ENCODE measurements around the gene PRPH. TPM values are rescaled to one million over a fixed set of nuclear protein-coding genes. Genes with fewer than 3 reads are reported as not detected.

The PRPH gene
- total RNA-seq, 1 donor from 2014 or later: 0.70 TPM

DNA sequence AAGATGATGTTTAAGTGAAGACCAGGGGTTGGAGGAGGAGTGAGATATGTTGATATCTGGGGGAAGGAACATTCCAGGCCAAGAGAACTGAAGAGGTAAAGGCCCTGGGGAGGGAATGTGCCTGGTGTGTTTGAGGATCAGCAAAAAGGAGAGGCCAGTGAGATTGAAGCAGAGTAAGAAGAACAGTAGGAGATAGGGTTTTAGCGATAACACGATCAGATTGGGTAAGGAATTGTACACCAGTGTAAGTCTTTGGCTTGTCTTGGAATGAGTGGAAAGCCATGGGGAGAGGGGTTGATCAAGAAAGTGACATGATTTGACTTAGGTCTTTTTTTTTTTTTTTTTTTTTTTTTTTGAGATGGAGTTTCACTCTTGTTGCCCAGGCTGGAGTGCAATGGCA is 32.9 kb downstream of the PRPH start:
- TF ChIP-seq, protein P1, sequence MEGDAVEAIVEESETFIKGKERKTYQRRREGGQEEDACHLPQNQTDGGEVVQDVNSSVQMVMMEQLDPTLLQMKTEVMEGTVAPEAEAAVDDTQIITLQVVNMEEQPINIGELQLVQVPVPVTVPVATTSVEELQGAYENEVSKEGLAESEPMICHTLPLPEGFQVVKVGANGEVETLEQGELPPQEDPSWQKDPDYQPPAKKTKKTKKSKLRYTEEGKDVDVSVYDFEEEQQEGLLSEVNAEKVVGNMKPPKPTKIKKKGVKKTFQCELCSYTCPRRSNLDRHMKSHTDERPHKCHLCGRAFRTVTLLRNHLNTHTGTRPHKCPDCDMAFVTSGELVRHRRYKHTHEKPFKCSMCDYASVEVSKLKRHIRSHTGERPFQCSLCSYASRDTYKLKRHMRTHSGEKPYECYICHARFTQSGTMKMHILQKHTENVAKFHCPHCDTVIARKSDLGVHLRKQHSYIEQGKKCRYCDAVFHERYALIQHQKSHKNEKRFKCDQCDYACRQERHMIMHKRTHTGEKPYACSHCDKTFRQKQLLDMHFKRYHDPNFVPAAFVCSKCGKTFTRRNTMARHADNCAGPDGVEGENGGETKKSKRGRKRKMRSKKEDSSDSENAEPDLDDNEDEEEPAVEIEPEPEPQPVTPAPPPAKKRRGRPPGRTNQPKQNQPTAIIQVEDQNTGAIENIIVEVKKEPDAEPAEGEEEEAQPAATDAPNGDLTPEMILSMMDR (conservative IDR thresholded peaks at IDR 0.05): no peak
- Mint-ChIP-seq H3K4me1 (peaks cover 26% of the 10 kb centered on the region), H3K27ac (ENCODE audit: unreplicated experiment) (no peak overlapping the region), H3K27me3 (ENCODE audit: low read depth) (peaks cover 5% of the 10 kb centered on the region), H3K9me3 (no peaks in the 10 kb centered on the region), H3K4me3 (peak overlapping the region; percentile 17), H3K36me3 (ENCODE audit: low read depth) (peaks cover 5% of the 10 kb centered on the region)
- DNase-seq (ENCODE audit: low read depth, low spot score): no peak

DNA sequence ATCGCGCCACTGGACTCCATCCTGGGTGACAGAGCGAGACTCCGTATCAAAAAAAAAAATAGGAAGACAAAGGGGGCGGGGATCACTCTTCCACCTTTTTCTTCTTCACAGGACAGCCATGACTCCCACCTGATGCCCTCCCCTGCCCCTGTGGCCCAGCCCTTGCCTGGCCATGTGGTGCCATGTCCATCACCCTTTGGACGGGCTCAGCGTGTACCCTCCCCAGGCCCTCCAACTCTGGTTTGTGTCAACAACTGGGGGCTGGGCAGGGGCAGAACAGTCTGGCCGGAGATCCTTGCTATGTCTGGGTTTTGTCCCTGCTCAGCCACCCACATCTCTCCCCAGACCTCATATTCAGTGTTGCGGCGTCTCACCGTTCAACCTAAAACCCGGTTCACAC is 33.9 kb downstream of the PRPH start:
- H3K27ac Mint-ChIP-seq (ENCODE audit: unreplicated experiment): no peak overlapping the region
- peaks cover 16% of the 10 kb centered on the region for H3K4me1 Mint-ChIP-seq
- peaks cover 3% of the 10 kb centered on the region for H3K36me3 Mint-ChIP-seq (ENCODE audit: low read depth)
- no peaks in the 10 kb centered on the region for H3K9me3 Mint-ChIP-seq
- peaks cover 5% of the 10 kb centered on the region for H3K27me3 Mint-ChIP-seq (ENCODE audit: low read depth)
- no peak for DNase-seq (ENCODE audit: low read depth, low spot score)
- TF ChIP-seq, protein P1 (conservative IDR thresholded peaks at IDR 0.05): no peak
- H3K4me3 Mint-ChIP-seq: no peak overlapping the region

DNA sequence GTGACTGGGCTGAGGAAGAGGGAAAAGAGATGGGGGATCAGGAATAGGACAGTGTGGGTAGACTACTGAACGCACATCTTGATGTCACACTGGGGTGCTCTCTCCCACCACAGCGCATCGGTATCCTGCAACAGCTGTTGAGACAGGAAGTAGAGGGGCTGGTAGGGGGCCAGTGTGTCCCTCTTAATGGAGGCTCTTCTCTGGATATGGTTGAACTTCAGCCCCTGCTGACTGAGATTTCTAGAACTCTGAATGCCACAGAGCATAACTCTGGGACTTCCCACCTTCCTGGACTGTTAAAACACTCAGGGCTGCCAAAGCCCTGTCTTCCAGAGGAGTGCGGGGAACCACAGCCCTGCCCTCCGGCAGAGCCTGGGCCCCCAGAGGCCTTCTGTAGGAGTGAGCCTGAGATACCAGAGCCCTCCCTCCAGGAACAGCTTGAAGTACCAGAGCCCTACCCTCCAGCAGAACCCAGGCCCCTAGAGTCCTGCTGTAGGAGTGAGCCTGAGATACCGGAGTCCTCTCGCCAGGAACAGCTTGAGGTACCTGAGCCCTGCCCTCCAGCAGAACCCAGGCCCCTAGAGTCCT is 35.2 kb downstream of the PRPH start:
- TF ChIP-seq, protein P1 (conservative IDR thresholded peaks at IDR 0.05): no peak
- peaks cover 11% of the 10 kb centered on the region for H3K4me1 Mint-ChIP-seq
- H3K27ac Mint-ChIP-seq (ENCODE audit: unreplicated experiment): no peak overlapping the region
- peaks cover 14% of the 10 kb centered on the region for H3K27me3 Mint-ChIP-seq (ENCODE audit: low read depth)
- H3K4me3 Mint-ChIP-seq: peak overlapping the region; percentile 15
- peaks cover 3% of the 10 kb centered on the region for H3K36me3 Mint-ChIP-seq (ENCODE audit: low read depth)
- no peak for DNase-seq (ENCODE audit: low read depth, low spot score)
- no peaks in the 10 kb centered on the region for H3K9me3 Mint-ChIP-seq

DNA sequence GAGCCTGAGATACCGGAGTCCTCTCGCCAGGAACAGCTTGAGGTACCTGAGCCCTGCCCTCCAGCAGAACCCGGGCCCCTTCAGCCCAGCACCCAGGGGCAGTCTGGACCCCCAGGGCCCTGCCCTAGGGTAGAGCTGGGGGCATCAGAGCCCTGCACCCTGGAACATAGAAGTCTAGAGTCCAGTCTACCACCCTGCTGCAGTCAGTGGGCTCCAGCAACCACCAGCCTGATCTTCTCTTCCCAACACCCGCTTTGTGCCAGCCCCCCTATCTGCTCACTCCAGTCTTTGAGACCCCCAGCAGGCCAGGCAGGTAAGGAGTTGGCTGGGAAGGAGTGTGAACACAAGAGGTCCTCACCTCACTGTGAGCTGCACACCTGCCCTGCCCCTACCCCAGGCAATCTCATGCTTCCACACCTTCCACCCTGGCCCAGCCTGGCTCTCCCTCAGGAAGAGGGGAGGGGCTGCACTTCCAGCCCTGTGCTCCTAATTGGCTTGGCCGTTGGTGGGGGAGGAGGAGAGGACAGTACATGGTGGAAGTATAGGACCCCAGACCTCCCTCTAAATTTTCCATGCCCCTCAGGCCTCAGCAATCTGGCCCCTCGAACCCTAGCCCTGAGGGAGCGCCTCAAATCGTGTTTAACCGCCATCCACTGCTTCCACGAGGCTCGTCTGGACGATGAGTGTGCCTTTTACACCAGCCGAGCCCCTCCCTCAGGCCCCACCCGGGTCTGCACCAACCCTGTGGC is 35.9 kb downstream of the PRPH start:
- Mint-ChIP-seq H3K36me3 (ENCODE audit: low read depth) (peaks cover 3% of the 10 kb centered on the region), H3K27ac (ENCODE audit: unreplicated experiment) (no peak overlapping the region), H3K4me1 (peaks cover 11% of the 10 kb centered on the region), H3K4me3 (no peak overlapping the region), H3K27me3 (ENCODE audit: low read depth) (peaks cover 21% of the 10 kb centered on the region), H3K9me3 (no peaks in the 10 kb centered on the region)
- TF ChIP-seq, protein P1 (conservative IDR thresholded peaks at IDR 0.05): no peak
- DNase-seq (ENCODE audit: low read depth, low spot score): no peak

DNA sequence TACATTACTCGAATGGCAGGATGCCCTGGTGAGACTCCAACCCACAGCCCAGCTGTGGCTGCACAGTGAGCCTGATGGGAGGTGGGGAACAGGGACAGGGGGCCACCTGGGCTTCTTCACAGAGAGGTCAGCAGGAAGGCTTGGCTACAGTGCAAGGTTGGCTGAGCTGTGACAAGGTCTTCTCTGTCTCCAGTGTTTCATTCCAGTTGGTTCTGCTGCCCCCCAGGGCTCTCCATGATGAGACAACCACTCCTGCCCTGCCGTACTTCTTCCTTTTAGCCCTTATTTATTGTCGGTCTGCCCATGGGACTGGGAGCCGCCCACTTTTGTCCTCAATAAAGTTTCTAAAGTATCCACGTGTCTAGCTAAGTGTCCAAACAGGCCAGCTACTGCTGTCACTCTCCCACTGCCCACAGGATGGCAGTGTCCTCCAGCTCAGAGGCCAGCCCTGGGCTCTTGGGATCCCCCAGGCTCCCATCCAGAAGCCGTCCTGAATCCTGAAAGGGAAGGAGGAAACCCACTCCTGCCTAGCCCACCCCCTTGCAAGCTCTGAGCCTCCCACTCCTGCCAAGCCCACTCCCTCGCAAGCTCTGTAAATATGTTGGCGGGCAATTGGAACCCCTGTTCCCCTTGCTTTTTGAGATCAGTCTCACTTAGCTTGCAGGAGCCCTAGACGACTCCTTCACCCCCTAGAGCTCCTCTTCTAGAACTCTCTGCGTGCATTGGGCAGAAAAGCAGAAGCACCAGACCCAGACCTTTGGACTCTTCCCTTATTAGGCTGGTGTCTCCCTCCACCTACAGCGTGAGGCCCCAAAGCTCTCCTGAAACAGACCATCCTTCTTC is 36.7 kb downstream of the PRPH start:
- TF ChIP-seq, protein P1 (conservative IDR thresholded peaks at IDR 0.05): peak; percentile 76
- Mint-ChIP-seq H3K9me3 (no peaks in the 10 kb centered on the region), H3K36me3 (ENCODE audit: low read depth) (peaks cover 3% of the 10 kb centered on the region), H3K27ac (ENCODE audit: unreplicated experiment) (no peak overlapping the region), H3K27me3 (ENCODE audit: low read depth) (peaks cover 24% of the 10 kb centered on the region), H3K4me1 (peaks cover 11% of the 10 kb centered on the region), H3K4me3 (peak overlapping the region; percentile 11)
- DNase-seq (ENCODE audit: low read depth, low spot score): peak; percentile 57

Measured in neural crest cell (in vitro differentiated cells).